Heart left ventricle (tissue), 16 donors: ENCODE results near the gene RAPSN. TPM values are rescaled to one million over a fixed set of nuclear protein-coding genes. Genes with fewer than 3 reads are reported as not detected.

ENCODE experiments used
- ATAC-seq, 4 donors: fragments of 200-7000 bp; cut with Tn5 transposase; one replicate each; pipeline ENCODE4 v1.9.1; 2020 to 2022; ENCODE audit warnings: moderate library complexity in 4 of 4, mild to moderate bottlenecking in 3 of 4, moderate number of reproducible peaks in 1 of 4
- DNase-seq, 5 donors: peaks; one replicate each; pipeline ENCODE4 v3.0.0-alpha.2; 2020
- H3K27ac ChIP-seq, 12 donors: fragments of 200-600 bp; sonication (generic) in 4 of 12; one replicate each; pipeline versions ENCODE4 v1.5.0 to v1.8.0; 2016 to 2022; ENCODE audit warnings: mild to moderate bottlenecking in 2 of 12
- H3K27me3 ChIP-seq, 9 donors: fragments of 200-600 bp; sonication (generic) in 2 of 9; one replicate each; pipeline versions ENCODE4 v1.5.1 to v1.8.0; 2016 to 2022; ENCODE audit warnings: mild to moderate bottlenecking in 3 of 9
- H3K36me3 ChIP-seq, 9 donors: fragments of 200-600 bp; sonication (generic) in 2 of 9; one replicate each; pipeline versions ENCODE4 v1.5.0 to v1.8.0; 2018 to 2022; ENCODE audit warnings: mild to moderate bottlenecking in 2 of 9
- H3K4me1 ChIP-seq, 12 donors: fragments of 200-600 bp; sonication (generic) in 4 of 12; one replicate each; pipeline versions ENCODE4 v1.5.0 to v1.8.0; 2016 to 2022; ENCODE audit warnings: mild to moderate bottlenecking in 3 of 12
- H3K4me3 ChIP-seq, 12 donors: fragments of 200-600 bp; sonication (generic) in 4 of 12; one replicate each; pipeline versions ENCODE4 v1.5.0 to v1.8.0; 2017 to 2022; ENCODE audit warnings: mild to moderate bottlenecking in 9 of 12, moderate library complexity in 4 of 12
- H3K9me3 ChIP-seq, 12 donors: fragments of 200-600 bp; sonication (generic) in 4 of 12; one replicate each; pipeline versions ENCODE4 v1.5.0 to v1.8.0; 2016 to 2022; ENCODE audit warnings: mild to moderate bottlenecking in 1 of 12
- POLR2A ChIP-seq, 2 donors: fragments of 450-650 bp; IDR thresholded peaks; one replicate each; pipeline ENCODE4 v1.6.1; 2017; ENCODE audit warnings: antibody characterized with exemption in 2 of 2, mild to moderate bottlenecking in 2 of 2, moderate library complexity in 2 of 2
- WGBS, 4 donors: extraction: QIAGEN DNeasy Blood & Tissue Kit in 2 of 4; methylation state at CpG; one replicate each; pipeline versions ENCODE4 v1.1.5 to v1.1.7; 2013 to 2018; 5-methylcytosine and 5-hydroxymethylcytosine counted together
- intact Hi-C, 10 donors: fragments of 100-400 bp; cut with DNase I; formaldehyde crosslinking; loops; one replicate each; pipeline versions ENCODE4 v1.11.1 to v1.14.2; 2022
- polyA plus RNA-seq, 2 donors: library from polyadenylated mRNA; stranded (reverse); fragments of 200-250 nt; gene quantifications; one replicate each; pipeline ENCODE4 v1.2.3, GENCODE V29; 2013
- total RNA-seq, 9 donors: library from RNA; depleted of rRNA in 2 of 9; stranded (reverse); fragments of >200 nt in 2 of 9; fragmentation: NEBNext Ultra II Directional in 3 of 9; extraction: Animal tissue kit (Norgen Biotek cat#: 25700) in 3 of 9; gene quantifications; one replicate each; pipeline versions ENCODE4 v1.1.0 to v1.2.4, GENCODE V29; 2016 to 2023
- TF ChIP-seq, protein P1 (sequence below), 12 donors: fragments of 200-600 bp; sonication (generic) in 4 of 12; IDR thresholded peaks; one replicate each; pipeline versions ENCODE4 v1.5.0 to v1.8.0; 2018 to 2022; ENCODE audit warnings: antibody characterized with exemption in 12 of 12, mild to moderate bottlenecking in 5 of 12
- donor health status: ischemic (EF 13 %, LVEDD 7.1; RV severe dilation, severe dysfunction).
- donor health status: healthy with polysubstance abuse.
- donor health status: DM: no; HTN: yes; CAD: no.
- donor health status: DM: no; HTN: no; CAD: no.
- donor health status: ischemic (EF 25% LVEDD 6.9; RV normal size, moderate dysfunction).
- donor health status: ischemic (EF 25% LVEDD 5.7; RV mildly dilated, moderate dysfunction).
- donor health status: healthy.
- donor health status: DM: yes; HTN: yes; CAD: no.
- donor health status: ischemic (EF 35%, LVEDD 5.7; RV mildly dilated, moderate dysfunction).
- donor health status: nonischemic (EF 11% LVEDD 7.7; RV severe dilation, severe dysfunction).
- donor health status: DM: yes; HTN: yes; CAD: no.
- donor health status: PGD.
- donor health status: ischemic (EF 29% LVEDD 5.4; RV normal size, mild dysfunction).
- donor health status: nonischemic (EF 23%, LVEDD 6.1; RV moderate dilation, normal function).

Gene RAPSN
- total and polyA plus RNA-seq, 11 donors = 0.43 to 6.5 (median 3.2) TPM

DNA sequence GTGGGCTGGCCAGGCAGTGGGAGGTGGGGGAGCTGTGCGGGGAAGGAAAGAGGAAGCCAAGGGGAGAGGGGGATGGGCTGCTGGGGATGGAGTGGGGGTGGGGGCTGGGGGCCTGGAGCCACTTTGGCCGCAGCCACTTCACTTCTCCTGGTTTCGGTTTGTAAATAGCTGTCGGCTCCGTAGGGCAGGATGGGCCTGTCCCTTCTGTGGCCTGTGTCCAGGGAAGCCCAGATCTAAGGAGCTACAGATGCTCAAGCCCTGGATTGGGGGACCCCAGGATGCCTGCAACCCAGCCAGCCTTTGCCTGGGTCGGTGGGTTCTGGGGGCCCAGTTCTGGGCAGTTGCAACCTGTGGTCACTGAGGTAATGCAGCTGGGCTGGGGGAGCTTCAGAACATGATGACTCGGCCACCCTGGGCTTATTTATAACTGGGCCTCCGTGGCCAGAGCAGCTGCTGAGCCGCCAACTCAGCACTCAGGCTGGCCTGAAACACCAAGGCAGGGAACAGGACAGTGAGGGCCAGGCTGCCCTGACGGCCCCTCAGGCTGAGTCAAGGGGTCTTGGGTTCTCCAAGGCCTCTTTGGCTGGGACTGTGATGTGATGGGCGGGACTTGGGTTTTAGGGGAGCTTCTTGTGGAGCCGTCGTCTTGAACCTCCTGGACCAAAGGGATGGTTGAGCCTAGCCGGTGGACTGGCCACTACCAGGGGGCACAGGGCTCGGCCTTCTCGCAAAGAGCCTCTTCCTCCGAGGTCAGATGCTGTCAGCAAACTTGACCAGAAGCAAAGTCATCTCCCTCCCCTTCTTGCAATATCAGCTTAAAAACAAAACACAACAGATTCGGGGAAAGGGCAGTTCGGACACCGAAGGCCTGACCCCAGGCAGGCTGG is 55.5 kb downstream of the RAPSN start:
- intact Hi-C loops = loop anchor here in 1 of 10 donors (10.0 kb wide), 1 partner anchor 451 kb away; the partner anchor contains the start of gene NUP160
- WGBS, 4 donors = 76 to 81% (median 77%) methylated on average over 16 to 20 of the region's 20 CpGs
- TF ChIP-seq POLR2A (IDR thresholded peaks at IDR 0.05) = no peak
- TF ChIP-seq, protein P1, sequence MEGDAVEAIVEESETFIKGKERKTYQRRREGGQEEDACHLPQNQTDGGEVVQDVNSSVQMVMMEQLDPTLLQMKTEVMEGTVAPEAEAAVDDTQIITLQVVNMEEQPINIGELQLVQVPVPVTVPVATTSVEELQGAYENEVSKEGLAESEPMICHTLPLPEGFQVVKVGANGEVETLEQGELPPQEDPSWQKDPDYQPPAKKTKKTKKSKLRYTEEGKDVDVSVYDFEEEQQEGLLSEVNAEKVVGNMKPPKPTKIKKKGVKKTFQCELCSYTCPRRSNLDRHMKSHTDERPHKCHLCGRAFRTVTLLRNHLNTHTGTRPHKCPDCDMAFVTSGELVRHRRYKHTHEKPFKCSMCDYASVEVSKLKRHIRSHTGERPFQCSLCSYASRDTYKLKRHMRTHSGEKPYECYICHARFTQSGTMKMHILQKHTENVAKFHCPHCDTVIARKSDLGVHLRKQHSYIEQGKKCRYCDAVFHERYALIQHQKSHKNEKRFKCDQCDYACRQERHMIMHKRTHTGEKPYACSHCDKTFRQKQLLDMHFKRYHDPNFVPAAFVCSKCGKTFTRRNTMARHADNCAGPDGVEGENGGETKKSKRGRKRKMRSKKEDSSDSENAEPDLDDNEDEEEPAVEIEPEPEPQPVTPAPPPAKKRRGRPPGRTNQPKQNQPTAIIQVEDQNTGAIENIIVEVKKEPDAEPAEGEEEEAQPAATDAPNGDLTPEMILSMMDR (IDR thresholded peaks at IDR 0.05) = no peak
- DNase-seq (peak in 2 of 5 donors; percentile 62 to 73), ATAC-seq (peak; percentile 35 to 61 (median 52))
- no peaks in the 10 kb centered on the region for H3K9me3 ChIP-seq
- no peaks in the 10 kb centered on the region for H3K36me3 ChIP-seq
- no peaks in the 10 kb centered on the region for H3K27me3 ChIP-seq
- peaks cover 0 to 77% (median 13%) of the 10 kb centered on the region in 12 donors for H3K4me1 ChIP-seq
- H3K4me3 ChIP-seq = peak overlapping the region in 2 of 12 donors; percentile 33 to 51
- H3K27ac ChIP-seq = peak overlapping the region; percentile 18 to 97 (median 82)

DNA sequence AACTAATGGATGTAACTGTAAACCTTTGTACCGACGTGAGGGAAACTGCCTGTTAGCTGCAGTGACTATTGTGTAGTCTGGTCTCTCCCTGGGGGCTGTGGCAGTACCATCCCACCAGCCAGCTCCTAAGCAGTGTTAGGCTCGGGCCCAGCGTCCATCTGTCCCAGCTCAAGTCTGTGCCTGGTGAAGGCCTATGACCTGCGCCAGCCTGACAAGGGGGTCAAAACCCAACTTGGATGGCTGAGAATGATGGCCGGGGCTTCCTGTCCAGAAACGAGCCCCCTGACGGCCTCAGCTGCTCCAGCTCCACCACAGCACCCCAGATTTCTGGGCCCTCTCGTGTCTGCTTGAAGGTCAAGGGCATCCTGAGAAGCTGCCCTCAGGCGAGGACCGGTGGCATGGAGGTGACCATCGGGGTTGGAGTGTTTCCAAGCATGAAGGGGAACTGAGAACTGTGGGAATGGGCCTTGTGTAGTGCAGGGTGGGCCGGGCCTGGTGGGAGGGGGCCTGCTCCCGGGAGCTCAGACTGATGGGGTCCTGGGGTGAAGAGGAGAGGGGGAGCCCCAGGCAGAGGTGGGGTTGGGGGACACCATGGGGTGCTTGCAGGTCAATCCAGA is 56.3 kb downstream of the RAPSN start:
- Histone ChIP-seq H3K4me3 (no peak overlapping the region), H3K36me3 (no peaks in the 10 kb centered on the region), H3K9me3 (no peaks in the 10 kb centered on the region), H3K27me3 (no peaks in the 10 kb centered on the region), H3K27ac (peak overlapping the region in 5 of 12 donors; percentile 24 to 97 (median 49)), H3K4me1 (peaks cover 0 to 85% (median 13%) of the 10 kb centered on the region in 12 donors)
- DNase-seq (peak in 1 of 5 donors; percentile 33), ATAC-seq (peak in 1 of 4 donors; percentile 4)
- no peak for TF ChIP-seq POLR2A (IDR thresholded peaks at IDR 0.05)
- TF ChIP-seq, protein P1 (IDR thresholded peaks at IDR 0.05) = no peak
- 89 to 92% (median 91%) methylated on average over 13 to 14 of the region's 14 CpGs for WGBS, 4 donors
- intact Hi-C loops = loop anchor here in 1 of 10 donors (10.0 kb wide), 1 partner anchor 452 kb away; the partner anchor contains the start of gene NUP160

DNA sequence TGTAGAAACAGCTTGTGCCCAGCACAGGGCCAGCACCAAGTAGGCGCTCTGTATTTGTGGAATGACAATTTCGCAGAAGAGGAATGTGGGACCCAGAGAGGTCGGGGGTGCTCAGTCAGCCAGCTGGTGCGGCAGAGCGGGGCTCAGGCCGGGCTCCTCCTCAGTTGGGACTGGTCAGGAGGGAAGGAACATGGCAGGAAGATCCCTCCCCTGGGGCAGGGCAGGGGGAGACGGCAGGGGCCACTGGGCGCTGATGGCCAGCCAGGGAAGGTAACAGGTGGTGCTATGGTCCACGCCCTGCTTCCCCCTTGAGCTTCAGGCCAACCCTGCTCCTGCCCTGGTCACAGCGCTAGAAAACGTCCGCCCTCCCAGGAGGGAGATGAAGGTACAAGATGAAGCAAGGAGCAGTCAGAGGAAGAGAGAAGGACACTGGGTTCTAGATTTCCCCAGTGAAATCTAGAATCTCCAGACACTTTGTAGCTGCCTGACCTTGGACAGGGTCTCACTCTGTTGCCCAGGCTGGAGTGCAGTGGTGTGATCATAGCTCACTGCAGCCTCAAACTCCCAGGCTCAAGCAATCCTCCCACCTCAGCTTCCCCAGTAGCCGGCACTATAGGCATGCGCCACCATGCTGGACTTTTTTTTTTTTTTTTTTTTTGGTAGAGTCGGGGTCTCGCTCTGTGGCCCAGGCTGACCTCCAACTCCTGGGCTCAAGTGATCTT is 57.1 kb downstream of the RAPSN start:
- ATAC-seq (no peak), DNase-seq (no peak)
- no peak for TF ChIP-seq POLR2A (IDR thresholded peaks at IDR 0.05)
- TF ChIP-seq, protein P1 (IDR thresholded peaks at IDR 0.05) = no peak

More for the DNA sequence above, 57.1 kb downstream of the RAPSN start:
- WGBS, 4 donors = 90 to 96% (median 91%) methylated on average over 14 to 16 of the region's 16 CpGs
- intact Hi-C loops = loop anchor here in 1 of 10 donors (10.0 kb wide), 1 partner anchor 453 kb away; the partner anchor contains the start of gene NUP160
- H3K36me3 ChIP-seq = no peaks in the 10 kb centered on the region
- H3K9me3 ChIP-seq = no peaks in the 10 kb centered on the region
- H3K4me1 ChIP-seq = peaks cover 0 to 88% (median 13%) of the 10 kb centered on the region in 12 donors
- no peaks in the 10 kb centered on the region for H3K27me3 ChIP-seq
- H3K27ac ChIP-seq = peak overlapping the region in 9 of 12 donors; percentile 5 to 97 (median 49)
- H3K4me3 ChIP-seq = no peak overlapping the region
